ENCODE data around the gene RELCH.

- TF ChIP-seq ZNF747 (CRISPR knock-in tag; IDR thresholded peaks at IDR 0.05; ENCODE audit: borderline replicate concordance): no peak
- TF ChIP-seq ETV6 (CRISPR knock-in tag; conservative IDR thresholded peaks at IDR 0.05): no peak
- TF ChIP-seq KDM4B (CRISPR knock-in tag; IDR thresholded peaks at IDR 0.05): no peak
- TF ChIP-seq JUNB (CRISPR knock-in tag; IDR thresholded peaks at IDR 0.05; ENCODE audit: borderline replicate concordance): no peak
Observed at GRCh38 chr18:62330650-62331049, 143.6 kb downstream of the RELCH start.
